ENCODE data around the gene NRL. TPM values are rescaled to one million over a fixed set of nuclear protein-coding genes. Genes with fewer than 3 reads are reported as not detected.

NRL gene
- total RNA-seq, 1 experiment from 2014 or later, result 0.66 TPM

- H3K79me2 ChIP-seq (ENCODE audit: insufficient read depth, low read length), result peaks cover 61% of the 10 kb centered on the region
- no peak overlapping the region for H3K9ac ChIP-seq (ENCODE audit: low read length)
- intact Hi-C loops (cut with micrococcal nuclease), result no loop called here
- no peaks in the 10 kb centered on the region for H4K20me1 ChIP-seq (ENCODE audit: insufficient read depth)
- H3K27me3 ChIP-seq (ENCODE audit: insufficient read depth, low read length), result no peaks in the 10 kb centered on the region
- ChIA-PET POLR2A (no interaction called here), RAD21 (ENCODE audit: low non-redundant PET in 1 of 2, low total read pairs in 2 of 2, uncharacterized antibody in 2 of 2, unreplicated experiment in 2 of 2) (no interaction called here), CTCF (no interaction called here)
- no peak overlapping the region for H3K4me3 ChIP-seq (replicated peaks in 1 of 2; ENCODE audit: low read depth in 1 of 2, low read length in 2 of 2)
- H3K4me1 ChIP-seq (ENCODE audit: control insufficient read depth in 1 of 2, insufficient read depth in 2 of 2, low read length in 2 of 2), result peaks cover 24 to 32% of the 10 kb centered on the region in 2 experiments
- no peaks in the 10 kb centered on the region for H3K9me2 ChIP-seq (ENCODE audit: insufficient read depth)
- ATAC-seq (no peak), DNase-seq (ENCODE audit: low read depth, low spot score) (no peak)
- no TSS peak for BruUV-seq (replicated peaks)
- no peak overlapping the region for H2AFZ ChIP-seq (ENCODE audit: low read depth, low read length, poor library complexity, severe bottlenecking)
- no peak overlapping the region for H3K4me2 ChIP-seq (ENCODE audit: low read length)
- H3K9me3 ChIP-seq (ENCODE audit: control insufficient read depth in 1 of 2, insufficient read depth in 1 of 2, low read depth in 1 of 2, low read length in 2 of 2), result no peaks in the 10 kb centered on the region
- H3K36me3 ChIP-seq (ENCODE audit: control insufficient read depth in 1 of 2, insufficient read depth in 2 of 2, low read length in 2 of 2), result peaks cover 8 to 14% of the 10 kb centered on the region in 2 experiments; a peak in 3 of 4 replicates
- TF ChIP-seq EZH2phosphoT487 (IDR thresholded peaks at IDR 0.05; ENCODE audit: borderline replicate concordance), result no peak
- TF ChIP-seq ZBTB33 (IDR thresholded peaks at IDR 0.05; ENCODE audit: extremely low read depth, insufficient replicate concordance, low read length), result no peak
- no peak for TF ChIP-seq SIN3A (IDR thresholded peaks at IDR 0.05; ENCODE audit: low read depth)
- TF ChIP-seq ELF1 (IDR thresholded peaks at IDR 0.05; ENCODE audit: borderline replicate concordance, low read depth), result no peak
- TF ChIP-seq TCF7L2 (IDR thresholded peaks at IDR 0.05; ENCODE audit: borderline replicate concordance, extremely low read depth, insufficient read depth, insufficient read length), result no peak
- TF ChIP-seq REST (IDR thresholded peaks at IDR 0.05; ENCODE audit: low read depth), result no peak
- TF ChIP-seq FOSL1 (IDR thresholded peaks at IDR 0.05; ENCODE audit: low read depth), result no peak
- no peak for TF ChIP-seq CTCF (IDR thresholded peaks at IDR 0.05 in 2 of 3, conservative IDR thresholded peaks at IDR 0.05 in 1 of 3; ENCODE audit: borderline replicate concordance in 1 of 3, insufficient read depth in 1 of 3, low read depth in 2 of 3, low read length in 2 of 3)
- no peak overlapping the region for H3K27ac ChIP-seq (ENCODE audit: low read depth, low read length)
Measured at GRCh38 chr14:24144451-24144850, 29.7 kb upstream of the NRL start.

All from HCT116 (cell line).